HCT116 (cell line): ENCODE measurements around the gene BCKDK. TPM values are rescaled to one million over a fixed set of nuclear protein-coding genes. Genes with fewer than 3 reads are reported as not detected.
A peak's percentile ranks its signal among the peaks of the same experiment; 100 is the strongest.

Source experiments
- ATAC-seq: fragments of 200-7000 bp; cut with Tn5 transposase; 2 replicates; pipeline ENCODE4 v1.9.1; 2020; ENCODE audit warnings: mild to moderate bottlenecking, moderate library complexity
- BruUV-seq: library from RNA; stranded (reverse); fragments of 400-500 nt; replicated peaks from 2 replicates; lab custom pipeline; 2021; lab: Mats Ljungman, UMichigan
- CTCF ChIA-PET: fragments of 300-600 bp; sonication (Branson Sonifier 250); formaldehyde crosslinking; loops from one replicate; lab custom pipeline; 2021; ENCODE audit warnings: antibody characterized with exemption; lab: Charles Lee
- POLR2A ChIA-PET: fragments of 300-600, 350-600 bp; sonication (Branson Sonifier 250); formaldehyde crosslinking; loops from one replicate; lab custom pipeline; 2021; ENCODE audit warnings: antibody characterized with exemption; lab: Charles Lee
- RAD21 ChIA-PET, 2 experiments: fragments of 300-600 bp; sonication (Branson Sonifier 250); formaldehyde crosslinking; loops; one replicate each; lab custom pipeline; 2023; ENCODE audit warnings: low total read pairs in 2 of 2; ENCODE audit not compliant: uncharacterized antibody in 2 of 2, unreplicated experiment in 2 of 2, low non-redundant PET in 1 of 2; lab: Charles Lee
- DNase-seq: peaks from one replicate; pipeline ENCODE4 v3.0.0-alpha.2; 2010; ENCODE audit warnings: low read depth, low spot score
- H2AFZ ChIP-seq: fragments of 200-600 bp; shearing (Covaris generic), sonication (generic); 2 replicates; pipeline ENCODE4 v1.6.1; 2017; ENCODE audit warnings: low read depth, mixed run types, mixed read lengths, antibody characterized with exemption, low read length; ENCODE audit not compliant: poor library complexity, severe bottlenecking
- H3K27ac ChIP-seq: 2 replicates; pipeline ENCODE4 v1.5.1; 2012; ENCODE audit warnings: low read depth, low read length
- H3K27me3 ChIP-seq: fragments of 200-600 bp; sonication (generic); 2 replicates; pipeline ENCODE4 v1.6.1; 2016; ENCODE audit warnings: mixed run types, low read length, mixed read lengths; ENCODE audit not compliant: insufficient read depth
- H3K36me3 ChIP-seq, 2 experiments: fragments of 200-500 bp in 1 of 2; fragments of 200-600 bp in 1 of 2; sonication (Bioruptor generic) in 1 of 2; sonication (generic) in 1 of 2; 2 replicates each; pipeline versions ENCODE4 v1.5.1 to v1.6.1; 2014 to 2016; ENCODE audit warnings: low read length in 2 of 2, inconsistent platforms in 1 of 2, mixed read lengths in 1 of 2, mixed run types in 1 of 2; ENCODE audit not compliant: insufficient read depth in 2 of 2, control insufficient read depth in 1 of 2
- H3K4me1 ChIP-seq, 2 experiments: fragments of 200-600 bp in 1 of 2; sonication (generic) in 1 of 2; 2 replicates each; pipeline versions ENCODE4 v1.5.1 to v1.6.1; 2012 to 2017; ENCODE audit warnings: low read length in 2 of 2, inconsistent platforms in 1 of 2, mild to moderate bottlenecking in 1 of 2, mixed read lengths in 1 of 2, mixed run types in 1 of 2, moderate library complexity in 1 of 2; ENCODE audit not compliant: insufficient read depth in 2 of 2, control insufficient read depth in 1 of 2
- H3K4me2 ChIP-seq: fragments of 200-600 bp; sonication (generic); 2 replicates; pipeline ENCODE4 v1.6.1; 2017; ENCODE audit warnings: mixed run types, low read length, mixed read lengths
- H3K4me3 ChIP-seq, 2 experiments: fragments of 200-600 bp in 1 of 2; sonication (generic) in 1 of 2; replicated peaks in 1 of 2; 2 replicates each; pipeline ENCODE4 v1.5.1; 2011 to 2016; ENCODE audit warnings: low read length in 2 of 2, control low read depth in 1 of 2, low read depth in 1 of 2, mild to moderate bottlenecking in 1 of 2, mixed read lengths in 1 of 2, mixed run types in 1 of 2
- H3K79me2 ChIP-seq: fragments of 200-600 bp; sonication (generic); 2 replicates; pipeline ENCODE4 v1.6.1; 2017; ENCODE audit warnings: mild to moderate bottlenecking, mixed run types, low read length, moderate library complexity, mixed read lengths; ENCODE audit not compliant: insufficient read depth
- H3K9ac ChIP-seq: fragments of 200-600 bp; sonication (generic); 2 replicates; pipeline ENCODE4 v1.6.1; 2016; ENCODE audit warnings: low read length, mixed read lengths
- H3K9me2 ChIP-seq: fragments of 200-600 bp; sonication (generic), shearing (Covaris generic); 2 replicates; pipeline ENCODE4 v1.6.1; 2017; ENCODE audit warnings: mixed run types, mild to moderate bottlenecking, moderate library complexity; ENCODE audit not compliant: insufficient read depth
- H3K9me3 ChIP-seq, 2 experiments: fragments of 200-500 bp in 1 of 2; fragments of 200-600 bp in 1 of 2; sonication (Bioruptor generic) in 1 of 2; sonication (generic) in 1 of 2; 2 replicates each; pipeline ENCODE4 v1.6.1; 2014 to 2017; ENCODE audit warnings: low read length in 2 of 2, mixed read lengths in 2 of 2, inconsistent platforms in 1 of 2, low read depth in 1 of 2, mild to moderate bottlenecking in 1 of 2, mixed run types in 1 of 2, moderate library complexity in 1 of 2; ENCODE audit not compliant: control insufficient read depth in 1 of 2, insufficient read depth in 1 of 2
- H4K20me1 ChIP-seq: fragments of 200-600 bp; sonication (generic), shearing (Covaris generic); 2 replicates; pipeline ENCODE4 v1.6.1; 2017; ENCODE audit warnings: mixed run types, mild to moderate bottlenecking, moderate library complexity; ENCODE audit not compliant: insufficient read depth
- ATF3 ChIP-seq: IDR thresholded peaks from 2 replicates; pipeline ENCODE4 v1.6.1; 2012
- CBX3 ChIP-seq: IDR thresholded peaks from 2 replicates; pipeline ENCODE4 v1.6.1; 2012; ENCODE audit warnings: low read depth
- CEBPB ChIP-seq: IDR thresholded peaks from 2 replicates; pipeline ENCODE4 v1.6.1; 2012; ENCODE audit warnings: low read depth
- CTCF ChIP-seq, 3 experiments: fragments of 200-600 bp in 1 of 3; sonication (generic) in 1 of 3; IDR thresholded peaks in 2 of 3; conservative IDR thresholded peaks in 1 of 3; 2 replicates each; pipeline ENCODE4 v1.5.1; 2012 to 2017; ENCODE audit warnings: low read depth in 2 of 3, low read length in 2 of 3, antibody characterized with exemption in 1 of 3, borderline replicate concordance in 1 of 3, control low read depth in 1 of 3, mild to moderate bottlenecking in 1 of 3, mixed read lengths in 1 of 3, mixed run types in 1 of 3, moderate library complexity in 1 of 3; ENCODE audit not compliant: insufficient read depth in 1 of 3
- EGR1 ChIP-seq: IDR thresholded peaks from 2 replicates; pipeline ENCODE4 v1.6.1; 2012; ENCODE audit warnings: low read depth
- ELF1 ChIP-seq: IDR thresholded peaks from 2 replicates; pipeline ENCODE4 v1.6.1; 2012; ENCODE audit warnings: low read depth, borderline replicate concordance
- EZH2 ChIP-seq: fragments of 200-600 bp; sonication (generic); IDR thresholded peaks from 2 replicates; pipeline ENCODE4 v1.6.1; 2017; ENCODE audit warnings: antibody characterized with exemption, mixed run types
- EZH2phosphoT487 ChIP-seq: fragments of 200-600 bp; IDR thresholded peaks from 2 replicates; pipeline ENCODE4 v1.6.1; 2018; ENCODE audit warnings: antibody characterized with exemption, borderline replicate concordance
- FOSL1 ChIP-seq: IDR thresholded peaks from 2 replicates; pipeline ENCODE4 v1.6.1; 2012; ENCODE audit warnings: low read depth
- POLR2AphosphoS5 ChIP-seq: IDR thresholded peaks from 2 replicates; pipeline ENCODE4 v1.6.1; 2011; ENCODE audit warnings: mild to moderate bottlenecking, low read depth, low read length, moderate library complexity
- RAD21 ChIP-seq: IDR thresholded peaks from 2 replicates; pipeline ENCODE4 v1.6.1; 2012; ENCODE audit warnings: low read depth, mild to moderate bottlenecking
- SIN3A ChIP-seq: IDR thresholded peaks from 2 replicates; pipeline ENCODE4 v1.6.1; 2012; ENCODE audit warnings: low read depth
- SRF ChIP-seq: IDR thresholded peaks from 2 replicates; pipeline ENCODE4 v1.6.1; 2012; ENCODE audit warnings: low read depth
- TCF7L2 ChIP-seq: IDR thresholded peaks from 2 replicates; pipeline ENCODE4 v1.7.0; 2011; ENCODE audit warnings: borderline replicate concordance, inconsistent platforms; ENCODE audit not compliant: insufficient read depth, insufficient read length; ENCODE audit errors: extremely low read depth
- intact Hi-C: fragments of 100-400 bp; cut with micrococcal nuclease; formaldehyde crosslinking; loops from 2 replicates; pipeline ENCODE4 v1.10.0; 2022
- total RNA-seq: library from RNA; stranded (reverse); gene quantifications from one replicate; pipeline ENCODE4 v1.2.1, GENCODE V29; 2021; ENCODE audit not compliant: unreplicated experiment
- TF ChIP-seq, protein P1 (sequence below): IDR thresholded peaks from 2 replicates; pipeline ENCODE4 v1.6.1; 2011; ENCODE audit warnings: mild to moderate bottlenecking, low read length, moderate library complexity; ENCODE audit not compliant: insufficient replicate concordance; ENCODE audit errors: extremely low read depth

BCKDK gene
- total RNA-seq, 1 experiment from 2014 or later = 60.7 TPM

- TF ChIP-seq SIN3A = no peak; the same call in 1 of the 2 replicates
- TF ChIP-seq, protein P1, sequence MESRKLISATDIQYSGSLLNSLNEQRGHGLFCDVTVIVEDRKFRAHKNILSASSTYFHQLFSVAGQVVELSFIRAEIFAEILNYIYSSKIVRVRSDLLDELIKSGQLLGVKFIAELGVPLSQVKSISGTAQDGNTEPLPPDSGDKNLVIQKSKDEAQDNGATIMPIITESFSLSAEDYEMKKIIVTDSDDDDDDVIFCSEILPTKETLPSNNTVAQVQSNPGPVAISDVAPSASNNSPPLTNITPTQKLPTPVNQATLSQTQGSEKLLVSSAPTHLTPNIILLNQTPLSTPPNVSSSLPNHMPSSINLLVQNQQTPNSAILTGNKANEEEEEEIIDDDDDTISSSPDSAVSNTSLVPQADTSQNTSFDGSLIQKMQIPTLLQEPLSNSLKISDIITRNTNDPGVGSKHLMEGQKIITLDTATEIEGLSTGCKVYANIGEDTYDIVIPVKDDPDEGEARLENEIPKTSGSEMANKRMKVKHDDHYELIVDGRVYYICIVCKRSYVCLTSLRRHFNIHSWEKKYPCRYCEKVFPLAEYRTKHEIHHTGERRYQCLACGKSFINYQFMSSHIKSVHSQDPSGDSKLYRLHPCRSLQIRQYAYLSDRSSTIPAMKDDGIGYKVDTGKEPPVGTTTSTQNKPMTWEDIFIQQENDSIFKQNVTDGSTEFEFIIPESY = peak; percentile 43
Observed at GRCh38 chr16:31108035-31108793, at the start of gene BCKDK (continued).

- ChIA-PET CTCF (no interaction called here), POLR2A (no interaction called here), RAD21 (no interaction called here)
- Histone ChIP-seq H3K36me3 (peaks cover 2 to 19% of the 10 kb centered on the region in 2 experiments; a peak in 2 of 4 replicates), H3K9ac (no peak overlapping the region), H3K27me3 (no peaks in the 10 kb centered on the region), H3K79me2 (peaks cover 19% of the 10 kb centered on the region), H3K9me3 (no peaks in the 10 kb centered on the region), H4K20me1 (no peaks in the 10 kb centered on the region), H2AFZ (no peak overlapping the region), H3K9me2 (no peaks in the 10 kb centered on the region), H3K4me2 (no peak overlapping the region), H3K4me3 (no peak overlapping the region), H3K27ac (no peak overlapping the region), H3K4me1 (peaks cover 0 to 10% of the 10 kb centered on the region in 2 experiments; a peak in 2 of 4 replicates)
- intact Hi-C loops = no loop called here
- no TSS peak for BruUV-seq
- TF ChIP-seq CTCF (IDR thresholded peaks at IDR 0.05 in 2 of 3, conservative IDR thresholded peaks at IDR 0.05 in 1 of 3; ENCODE audit: borderline replicate concordance in 1 of 3, insufficient read depth in 1 of 3, low read depth in 2 of 3, low read length in 2 of 3) (no peak), FOSL1 (no peak), RAD21 (no peak), ATF3 (no peak), EGR1 (no peak), EZH2phosphoT487 (no peak), EZH2 (no peak), TCF7L2 (no peak), CBX3 (no peak), SRF (no peak), POLR2AphosphoS5 (no peak), CEBPB (no peak), ELF1 (no peak)
- TF ChIP-seq, protein P1 = no peak
- ATAC-seq (no peak), DNase-seq (no peak)
Observed at GRCh38 chr16:31061126-31061812, 46.9 kb upstream of the BCKDK start.
